HG03565 (cell line): Measurements from ENCODE around the gene IDH3G.
"Not testable (repeated sequence)": the region's sequence is repeated elsewhere in the genome, so short reads cannot be mapped to it uniquely, and the experiment has no call there.

Experiments
- ATAC-seq: cut with Tn5 transposase; IDR thresholded peaks from one replicate; pipeline ENCODE4 v1.9.1; 2021; ENCODE audit warnings: mild to moderate bottlenecking, moderate library complexity; ENCODE audit not compliant: unreplicated experiment

Gene IDH3G

GRCh38 chrX:153763298-153763932, 30.8 kb downstream of the IDH3G start:
- no peak for ATAC-seq

DNA sequence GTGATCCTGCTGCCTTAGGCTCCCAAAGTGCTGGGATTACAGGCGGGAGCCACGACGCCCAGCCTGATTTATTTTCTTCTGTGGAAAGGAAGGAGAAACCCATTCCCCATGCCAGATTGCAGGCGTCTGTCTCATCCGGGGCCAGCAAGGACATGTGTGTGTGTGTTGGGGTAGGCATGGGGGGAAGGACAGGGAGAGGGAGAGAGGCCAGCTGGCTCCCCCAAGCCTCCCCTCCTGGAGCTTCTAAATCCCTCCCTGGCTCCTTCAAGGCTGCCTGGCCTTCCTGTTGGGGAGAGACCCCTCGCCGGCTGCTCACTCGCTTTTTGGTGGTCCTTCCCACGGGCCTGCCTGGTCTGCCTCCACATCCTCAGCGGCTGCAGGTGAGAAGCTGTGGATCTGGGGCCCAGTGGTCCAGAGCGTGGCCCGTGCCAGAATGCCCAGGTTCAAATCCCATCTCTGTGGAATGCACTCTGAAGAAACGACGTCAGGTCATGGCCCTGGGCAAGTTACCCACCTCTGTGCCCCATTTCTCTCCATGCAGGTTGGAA, 31.5 kb downstream of the IDH3G start:
- ATAC-seq, result no peak

DNA sequence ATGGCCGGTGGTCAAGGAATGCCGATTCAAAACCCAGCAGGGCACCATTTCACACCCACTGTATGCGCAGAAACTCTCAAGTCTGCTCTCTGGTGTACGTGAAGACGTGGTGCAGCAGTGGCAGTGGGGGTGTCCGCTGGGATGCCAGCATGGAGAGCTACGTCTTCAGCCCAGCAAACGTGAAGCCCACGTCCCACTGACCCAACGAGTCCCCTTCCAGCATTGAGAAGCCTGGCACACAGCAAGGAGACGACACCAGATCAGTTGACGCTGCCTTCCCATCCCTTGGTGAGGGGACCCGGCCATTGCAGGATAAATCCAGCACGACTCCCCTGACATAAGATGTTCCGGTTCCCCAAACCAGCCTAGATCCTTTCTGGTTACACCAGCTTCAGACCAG, 32.3 kb downstream of the IDH3G start:
- ATAC-seq, result no peak

GRCh38 chrX:153755136-153755535, 39.0 kb downstream of the IDH3G start:
- ATAC-seq, result no peak

- no peak for ATAC-seq
These were observed 43.9 kb downstream of the IDH3G start for GRCh38 chrX:153750127-153750774.

- ATAC-seq, result not testable (repeated sequence)
These were observed 45.2 kb downstream of the IDH3G start for GRCh38 chrX:153749017-153749416.

- ATAC-seq, result not testable (repeated sequence)
These were observed 47.2 kb downstream of the IDH3G start for GRCh38 chrX:153746991-153747390.

- ATAC-seq, result no peak
These were observed 47.8 kb downstream of the IDH3G start for GRCh38 chrX:153746359-153746758.

- ATAC-seq, result not testable (repeated sequence)
These were observed 49.1 kb downstream of the IDH3G start for GRCh38 chrX:153745067-153745433.

- no peak for ATAC-seq
These were observed 49.7 kb downstream of the IDH3G start for GRCh38 chrX:153744210-153745066.

GRCh38 chrX:153743468-153744209, 50.5 kb downstream of the IDH3G start:
- ATAC-seq, result not testable (repeated sequence)

DNA sequence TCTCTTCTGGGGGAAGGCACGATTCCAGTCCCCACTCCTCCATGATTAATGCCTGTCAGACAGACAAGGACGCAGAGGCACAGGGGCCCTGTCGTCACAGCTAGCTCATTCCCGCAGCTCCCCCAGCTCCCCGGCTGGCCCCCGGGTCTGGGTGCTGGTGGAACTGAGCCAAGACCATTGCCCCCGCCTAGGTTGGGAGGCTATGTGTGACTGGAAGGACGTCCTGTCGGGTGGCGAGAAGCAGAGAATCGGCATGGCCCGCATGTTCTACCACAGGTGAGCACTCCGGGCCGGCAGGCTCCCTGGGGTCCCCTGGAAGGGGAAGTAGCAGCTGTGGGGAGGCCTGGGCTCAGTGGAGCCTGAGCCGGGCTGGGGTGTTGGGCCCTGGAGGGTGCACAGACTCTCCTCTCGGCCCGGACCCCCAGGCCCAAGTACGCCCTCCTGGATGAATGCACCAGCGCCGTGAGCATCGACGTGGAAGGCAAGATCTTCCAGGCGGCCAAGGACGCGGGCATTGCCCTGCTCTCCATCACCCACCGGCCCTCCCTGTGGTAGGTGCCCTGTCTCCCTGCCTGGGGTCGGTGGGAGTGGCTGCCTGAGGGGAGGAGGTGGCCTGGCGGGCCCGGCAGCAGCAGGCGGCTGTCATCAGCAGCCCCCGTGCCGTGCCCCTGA, 51.2 kb downstream of the IDH3G start:
- ATAC-seq, result not testable (repeated sequence)

GRCh38 chrX:153742111-153742510, 52.1 kb downstream of the IDH3G start:
- not testable (repeated sequence) for ATAC-seq

GRCh38 chrX:153741446-153741845, 52.7 kb downstream of the IDH3G start:
- no peak for ATAC-seq

DNA sequence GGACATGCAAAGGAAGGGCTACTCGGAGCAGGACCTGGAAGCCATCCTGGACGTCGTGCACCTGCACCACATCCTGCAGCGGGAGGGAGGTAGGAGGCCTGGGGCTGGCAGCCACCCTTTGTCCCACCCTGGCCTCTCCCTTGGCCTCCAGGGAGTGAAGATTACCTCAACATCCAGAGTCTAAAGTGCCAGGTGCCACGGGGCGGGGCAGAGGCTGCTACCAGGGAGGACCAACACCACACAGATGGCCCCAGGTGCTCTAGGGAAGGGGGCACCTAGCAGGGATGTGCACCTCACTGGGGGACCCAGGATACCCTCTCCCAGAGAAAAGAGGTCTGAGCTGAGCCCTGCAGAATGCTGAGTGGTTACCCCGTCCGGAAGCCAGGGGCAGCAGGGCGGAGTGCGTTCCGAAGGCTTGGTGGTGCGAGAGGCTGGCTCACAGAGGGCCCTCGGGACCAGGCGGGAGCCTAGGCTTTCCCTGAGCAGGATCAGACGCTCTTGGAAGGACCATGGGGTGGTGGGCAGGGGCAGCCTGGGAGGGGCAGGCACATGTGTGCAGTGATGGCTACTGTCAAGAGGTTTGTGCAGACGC, 53.4 kb downstream of the IDH3G start:
- ATAC-seq, result no peak

DNA sequence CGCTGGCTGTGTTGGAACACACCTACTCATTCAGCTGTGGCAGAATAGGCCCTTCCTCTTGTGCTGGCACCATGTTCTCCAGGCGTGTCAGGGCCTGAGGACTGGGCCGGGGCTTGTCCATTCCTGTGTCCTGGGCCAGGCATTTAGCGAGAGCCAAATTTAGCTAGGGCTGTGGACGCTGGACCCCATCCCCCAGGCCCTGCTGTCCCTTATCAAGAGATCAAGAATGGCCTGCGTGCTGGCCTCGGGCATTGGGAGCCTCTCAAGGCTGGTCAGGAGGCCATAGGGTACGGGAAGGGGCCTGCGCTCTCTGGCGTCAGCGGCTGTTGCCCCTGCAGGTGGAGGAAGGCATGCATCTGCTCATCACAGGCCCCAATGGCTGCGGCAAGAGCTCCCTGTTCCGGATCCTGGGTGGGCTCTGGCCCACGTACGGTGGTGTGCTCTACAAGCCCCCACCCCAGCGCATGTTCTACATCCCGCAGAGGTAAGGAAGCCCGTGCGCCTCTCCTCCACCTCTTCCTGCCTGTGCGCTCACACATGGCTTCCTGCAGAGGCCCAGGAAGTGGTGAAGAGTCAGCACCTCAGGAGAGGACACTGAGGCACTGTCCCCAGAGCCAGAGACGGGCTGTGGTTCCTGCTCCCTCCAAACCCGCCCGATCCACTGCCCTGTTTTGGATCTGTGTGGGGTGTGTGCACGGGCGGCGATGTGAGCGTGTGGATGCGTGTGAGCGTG, 54.3 kb downstream of the IDH3G start:
- ATAC-seq, result no peak

DNA sequence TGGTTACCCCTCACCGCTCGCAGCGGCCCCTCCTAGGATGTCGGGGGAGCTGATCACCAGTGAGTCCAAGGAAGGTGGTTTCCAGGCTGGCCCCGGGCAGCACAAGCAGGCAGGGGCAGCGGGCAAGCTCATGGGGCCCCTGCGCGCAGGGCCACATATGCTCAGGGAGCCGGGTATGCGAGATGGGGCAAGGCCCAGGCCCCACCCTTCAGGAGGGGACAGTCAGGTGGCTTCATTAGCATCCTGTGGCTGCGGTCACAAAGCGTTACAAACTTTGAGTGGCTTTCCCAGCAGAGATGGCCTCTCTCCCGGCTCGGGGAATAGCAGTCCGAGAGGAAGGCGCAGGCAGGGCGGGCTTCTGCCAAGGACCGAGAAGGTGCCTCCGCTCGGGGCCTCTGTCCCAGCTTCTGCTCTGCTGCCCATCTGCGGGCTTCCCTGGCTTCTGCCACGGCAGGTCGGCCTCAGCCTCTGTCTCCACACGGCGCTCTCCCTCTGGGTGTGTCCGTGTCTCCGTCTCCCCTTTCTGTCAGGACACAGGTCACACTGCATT, 56.0 kb downstream of the IDH3G start:
- ATAC-seq, result no peak

- no peak for ATAC-seq
These were observed 57.2 kb downstream of the IDH3G start for GRCh38 chrX:153736871-153737441.
